ENCODE results near the gene PLCG2.

PLCG2 gene

DNA sequence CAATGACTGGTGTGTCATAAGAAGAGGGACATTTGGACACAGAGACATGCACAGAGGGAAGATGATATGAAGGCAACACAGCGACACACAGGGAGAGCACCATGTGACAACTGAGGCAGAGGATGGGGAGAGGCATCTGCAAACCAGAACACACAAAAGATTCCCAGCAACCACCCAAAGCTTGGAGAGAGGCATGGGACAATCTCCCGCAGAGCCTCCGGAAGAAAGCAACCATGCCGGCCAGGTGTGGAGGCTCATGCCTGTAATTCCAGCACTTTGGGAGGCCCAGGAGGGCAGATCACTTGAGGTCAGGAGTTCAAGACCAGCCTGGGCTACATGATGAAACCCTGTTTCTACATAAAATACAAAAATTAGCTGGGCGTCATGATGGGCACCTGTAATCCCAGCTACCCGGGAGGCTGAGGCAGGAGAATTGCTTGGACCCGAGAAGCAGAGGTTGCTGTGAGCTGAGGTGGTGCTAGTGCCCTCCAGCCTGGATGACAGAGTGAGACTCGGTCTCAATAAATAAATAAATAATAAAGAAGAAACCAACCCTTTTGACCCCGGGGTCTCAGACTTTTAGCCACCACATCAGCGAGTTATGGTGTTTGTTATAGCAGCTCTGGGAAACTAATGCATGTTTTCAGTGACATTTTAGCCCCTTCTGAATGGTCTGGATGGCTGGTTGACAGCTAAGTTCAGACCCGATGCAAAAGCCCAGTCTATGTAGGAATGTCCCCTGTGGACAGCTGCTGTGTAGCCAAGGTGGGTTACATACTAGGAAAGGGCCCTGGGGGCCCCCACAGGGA, 13.8 kb upstream of the PLCG2 start:
- H3K4me2 ChIP-seq (ENCODE audit: insufficient read depth, low read length, poor library complexity, severe bottlenecking) = no peak overlapping the region
- peaks cover 0 to 2% of the 10 kb centered on the region in 2 donors for H3K4me1 ChIP-seq (ENCODE audit: control insufficient read depth in 2 of 2, insufficient read depth in 1 of 2, low read depth in 1 of 2, low read length in 2 of 2)
- no CpG with 5 or more reads among the region's 11 CpGs for WGBS, 2 donors (ENCODE audit: extremely low coverage in 2 of 2, insufficient read length in 2 of 2, insufficient replicate concordance in 1 of 2)
- no peak overlapping the region for H3K27ac ChIP-seq (replicated peaks; ENCODE audit: low read length)
- H3K27me3 ChIP-seq (ENCODE audit: control insufficient read depth in 3 of 3, insufficient read depth in 3 of 3, low read depth in 1 of 3, low read length in 3 of 3) = peaks cover 0 to 8% (median 0%) of the 10 kb centered on the region in 3 experiments
- H3K14ac ChIP-seq (ENCODE audit: low read length) = no peak overlapping the region
- peak overlapping the region; percentile 33 for H2AK5ac ChIP-seq (ENCODE audit: low read depth, low read length)
- H2BK120ac ChIP-seq (ENCODE audit: low read depth, low read length) = no peak overlapping the region
- no peak overlapping the region for H2BK5ac ChIP-seq (ENCODE audit: low read length)
- no peak overlapping the region for H3K4ac ChIP-seq (ENCODE audit: low read length)
- peak overlapping the region; percentile 11 for H3K18ac ChIP-seq (ENCODE audit: low read length)
- no peak for DNase-seq (ENCODE audit: low spot score)
- no peak overlapping the region for H2BK12ac ChIP-seq (ENCODE audit: low read length)
- no peak overlapping the region for H4K8ac ChIP-seq (ENCODE audit: low read depth, low read length)
- H2AFZ ChIP-seq (ENCODE audit: low read length) = no peak overlapping the region
- H3K23ac ChIP-seq (ENCODE audit: low read depth, low read length, poor library complexity) = peak overlapping the region; percentile 4
- no peaks in the 10 kb centered on the region for H3K9me3 ChIP-seq (replicated peaks in 1 of 2; ENCODE audit: control insufficient read depth in 2 of 2, insufficient read depth in 1 of 2, low read depth in 1 of 2, low read length in 2 of 2)
- H4K91ac ChIP-seq (ENCODE audit: low read depth, low read length, poor library complexity) = no peak overlapping the region
- no peak overlapping the region for H3K4me3 ChIP-seq (ENCODE audit: low read length in 2 of 2)
- H3K79me1 ChIP-seq (ENCODE audit: low read depth, low read length) = no peaks in the 10 kb centered on the region
- H2BK15ac ChIP-seq (ENCODE audit: low read length) = no peak overlapping the region
- no peak overlapping the region for H3K9ac ChIP-seq (ENCODE audit: low read depth, low read length, poor library complexity)
- H3K36me3 ChIP-seq (replicated peaks in 1 of 2; ENCODE audit: control insufficient read depth in 2 of 2, insufficient read depth in 2 of 2, low read length in 2 of 2) = no peaks in the 10 kb centered on the region

DNA sequence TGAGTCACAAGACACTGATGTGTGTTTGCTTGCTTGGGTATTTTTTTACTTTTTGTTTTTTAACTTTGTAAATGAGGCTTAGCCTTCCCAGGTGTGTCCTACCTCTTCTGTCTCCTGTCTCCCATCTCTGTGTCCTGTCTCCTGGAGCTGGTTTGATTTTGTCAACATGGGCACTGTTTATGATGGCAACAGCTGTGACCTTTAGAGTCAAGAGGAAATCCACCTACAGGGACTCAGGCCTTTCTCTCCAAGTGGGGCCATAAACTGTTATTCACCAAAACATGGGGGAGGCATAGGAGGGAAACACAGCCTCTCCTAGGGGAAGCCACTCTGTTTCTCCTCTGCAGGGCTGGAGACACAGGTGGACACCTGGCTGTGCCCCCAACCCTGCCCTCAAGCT, 13.1 kb upstream of the PLCG2 start:
- no peak overlapping the region for H2AFZ ChIP-seq (ENCODE audit: low read length)
- no peaks in the 10 kb centered on the region for H3K9me3 ChIP-seq (replicated peaks in 1 of 2; ENCODE audit: control insufficient read depth in 2 of 2, insufficient read depth in 1 of 2, low read depth in 1 of 2, low read length in 2 of 2)
- no peak overlapping the region for H3K18ac ChIP-seq (ENCODE audit: low read length)
- DNase-seq (ENCODE audit: low spot score) = no peak
- H3K4me2 ChIP-seq (ENCODE audit: insufficient read depth, low read length, poor library complexity, severe bottlenecking) = no peak overlapping the region
- H4K8ac ChIP-seq (ENCODE audit: low read depth, low read length) = no peak overlapping the region
- H2BK120ac ChIP-seq (ENCODE audit: low read depth, low read length) = no peak overlapping the region
- no peak overlapping the region for H3K9ac ChIP-seq (ENCODE audit: low read depth, low read length, poor library complexity)
- H4K91ac ChIP-seq (ENCODE audit: low read depth, low read length, poor library complexity) = no peak overlapping the region
- no peak overlapping the region for H2BK5ac ChIP-seq (ENCODE audit: low read length)
- H3K23ac ChIP-seq (ENCODE audit: low read depth, low read length, poor library complexity) = no peak overlapping the region
- H3K4me3 ChIP-seq (ENCODE audit: low read length in 2 of 2) = no peak overlapping the region
- H3K27me3 ChIP-seq (ENCODE audit: control insufficient read depth in 3 of 3, insufficient read depth in 3 of 3, low read depth in 1 of 3, low read length in 3 of 3) = peaks cover 0 to 8% (median 0%) of the 10 kb centered on the region in 3 experiments
- H3K4ac ChIP-seq (ENCODE audit: low read length) = no peak overlapping the region
- no peak overlapping the region for H3K14ac ChIP-seq (ENCODE audit: low read length)
- no peak overlapping the region for H2BK15ac ChIP-seq (ENCODE audit: low read length)
- H3K27ac ChIP-seq (replicated peaks; ENCODE audit: low read length) = no peak overlapping the region
- H2AK5ac ChIP-seq (ENCODE audit: low read depth, low read length) = no peak overlapping the region
- H3K79me1 ChIP-seq (ENCODE audit: low read depth, low read length) = no peaks in the 10 kb centered on the region
- H2BK12ac ChIP-seq (ENCODE audit: low read length) = no peak overlapping the region
- no peaks in the 10 kb centered on the region for H3K36me3 ChIP-seq (replicated peaks in 1 of 2; ENCODE audit: control insufficient read depth in 2 of 2, insufficient read depth in 2 of 2, low read length in 2 of 2)
- peaks cover 0 to 2% of the 10 kb centered on the region in 2 donors for H3K4me1 ChIP-seq (ENCODE audit: control insufficient read depth in 2 of 2, insufficient read depth in 1 of 2, low read depth in 1 of 2, low read length in 2 of 2)

DNA sequence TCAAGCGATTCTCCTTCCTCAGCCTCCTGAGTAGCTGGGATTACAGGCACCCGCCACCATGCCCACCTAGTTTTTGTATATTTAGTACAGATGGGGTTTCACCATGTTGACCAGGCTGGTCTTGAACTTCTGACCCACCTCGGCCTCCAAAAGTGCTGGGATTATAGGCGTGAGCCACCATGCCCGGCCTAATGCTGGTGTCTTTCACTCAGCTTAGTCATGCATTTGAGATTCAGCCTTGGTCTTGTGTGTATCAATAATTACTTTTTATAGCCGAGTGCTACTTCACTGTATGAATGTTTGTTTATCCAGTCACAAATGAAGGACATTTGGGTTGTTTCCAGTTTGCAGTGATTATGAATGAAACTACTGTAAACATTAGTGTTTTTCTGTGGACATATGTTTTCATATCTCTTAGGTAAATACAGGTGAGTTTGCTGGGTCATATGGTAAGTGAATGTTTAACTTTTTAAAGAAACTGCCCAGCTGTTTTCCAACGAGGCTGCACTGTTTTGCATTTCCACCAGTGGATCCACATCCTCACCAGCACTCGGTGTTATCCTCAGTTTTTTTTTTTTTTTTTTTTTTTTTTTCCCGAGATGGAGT, 11.0 kb upstream of the PLCG2 start:
- no peak for DNase-seq (ENCODE audit: low spot score)
- Histone ChIP-seq H3K18ac (ENCODE audit: low read length) (no peak overlapping the region), H3K27me3 (ENCODE audit: control insufficient read depth in 3 of 3, insufficient read depth in 3 of 3, low read depth in 1 of 3, low read length in 3 of 3) (peaks cover 0 to 8% (median 0%) of the 10 kb centered on the region in 3 experiments), H2BK120ac (ENCODE audit: low read depth, low read length) (no peak overlapping the region), H3K4me1 (ENCODE audit: control insufficient read depth in 2 of 2, insufficient read depth in 1 of 2, low read depth in 1 of 2, low read length in 2 of 2) (peaks cover 0 to 2% of the 10 kb centered on the region in 2 donors), H3K4me2 (ENCODE audit: insufficient read depth, low read length, poor library complexity, severe bottlenecking) (no peak overlapping the region), H3K9ac (ENCODE audit: low read depth, low read length, poor library complexity) (no peak overlapping the region), H2AFZ (ENCODE audit: low read length) (no peak overlapping the region), H2BK12ac (ENCODE audit: low read length) (no peak overlapping the region), H2AK5ac (ENCODE audit: low read depth, low read length) (no peak overlapping the region), H3K23ac (ENCODE audit: low read depth, low read length, poor library complexity) (no peak overlapping the region), H2BK15ac (ENCODE audit: low read length) (no peak overlapping the region), H3K36me3 (replicated peaks in 1 of 2; ENCODE audit: control insufficient read depth in 2 of 2, insufficient read depth in 2 of 2, low read length in 2 of 2) (no peaks in the 10 kb centered on the region), H3K27ac (replicated peaks; ENCODE audit: low read length) (no peak overlapping the region), H2BK5ac (ENCODE audit: low read length) (no peak overlapping the region), H3K79me1 (ENCODE audit: low read depth, low read length) (no peaks in the 10 kb centered on the region), H3K4me3 (ENCODE audit: low read length in 2 of 2) (no peak overlapping the region), H3K9me3 (replicated peaks in 1 of 2; ENCODE audit: control insufficient read depth in 2 of 2, insufficient read depth in 1 of 2, low read depth in 1 of 2, low read length in 2 of 2) (peaks cover 0 to 2% of the 10 kb centered on the region in 2 donors), H3K14ac (ENCODE audit: low read length) (no peak overlapping the region), H4K91ac (ENCODE audit: low read depth, low read length, poor library complexity) (no peak overlapping the region), H4K8ac (ENCODE audit: low read depth, low read length) (no peak overlapping the region), H3K4ac (ENCODE audit: low read length) (no peak overlapping the region)
- WGBS, 2 donors (ENCODE audit: extremely low coverage in 2 of 2, insufficient read length in 2 of 2, insufficient replicate concordance in 1 of 2) = no CpG with 5 or more reads among the region's 9 CpGs

DNA sequence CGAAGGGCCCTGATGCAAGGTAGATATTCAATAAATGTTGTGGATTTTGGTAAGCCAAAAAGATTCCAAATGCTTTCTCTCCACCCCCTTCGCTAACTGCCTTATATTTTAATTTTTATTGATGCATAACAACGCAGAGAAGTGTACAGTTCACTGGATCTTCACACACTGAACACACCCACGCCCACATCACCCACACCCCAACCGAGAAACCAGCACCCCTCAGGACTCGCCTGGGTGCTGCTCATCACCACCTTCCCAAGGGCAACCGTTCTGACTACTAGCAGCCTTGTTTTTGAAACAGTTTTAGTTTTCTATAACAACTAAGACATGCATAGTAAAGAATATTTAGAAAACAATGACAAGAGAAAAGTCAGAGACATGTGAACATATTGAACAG, 9.1 kb upstream of the PLCG2 start:
- no peak overlapping the region for H3K27ac ChIP-seq (replicated peaks; ENCODE audit: low read length)
- H3K4me1 ChIP-seq (ENCODE audit: control insufficient read depth in 2 of 2, insufficient read depth in 1 of 2, low read depth in 1 of 2, low read length in 2 of 2) = peaks cover 0 to 2% of the 10 kb centered on the region in 2 donors
- peaks cover 0 to 11% (median 0%) of the 10 kb centered on the region in 3 experiments for H3K27me3 ChIP-seq (ENCODE audit: control insufficient read depth in 3 of 3, insufficient read depth in 3 of 3, low read depth in 1 of 3, low read length in 3 of 3)
- no peak overlapping the region for H3K4me3 ChIP-seq (ENCODE audit: low read length in 2 of 2)
- no peak overlapping the region for H4K91ac ChIP-seq (ENCODE audit: low read depth, low read length, poor library complexity)
- DNase-seq (ENCODE audit: low spot score) = no peak
- H3K79me1 ChIP-seq (ENCODE audit: low read depth, low read length) = no peaks in the 10 kb centered on the region
- no peak overlapping the region for H2AFZ ChIP-seq (ENCODE audit: low read length)
- peaks cover 0 to 2% of the 10 kb centered on the region in 2 donors for H3K9me3 ChIP-seq (replicated peaks in 1 of 2; ENCODE audit: control insufficient read depth in 2 of 2, insufficient read depth in 1 of 2, low read depth in 1 of 2, low read length in 2 of 2)
- H3K9ac ChIP-seq (ENCODE audit: low read depth, low read length, poor library complexity) = no peak overlapping the region
- WGBS, 2 donors (ENCODE audit: extremely low coverage in 2 of 2, insufficient read length in 2 of 2, insufficient replicate concordance in 1 of 2) = no CpG with 5 or more reads among the region's 7 CpGs
- H3K14ac ChIP-seq (ENCODE audit: low read length) = no peak overlapping the region
- H3K18ac ChIP-seq (ENCODE audit: low read length) = no peak overlapping the region
- H2BK12ac ChIP-seq (ENCODE audit: low read length) = no peak overlapping the region
- H2AK5ac ChIP-seq (ENCODE audit: low read depth, low read length) = no peak overlapping the region
- no peak overlapping the region for H2BK15ac ChIP-seq (ENCODE audit: low read length)
- H3K4me2 ChIP-seq (ENCODE audit: insufficient read depth, low read length, poor library complexity, severe bottlenecking) = no peak overlapping the region
- H3K4ac ChIP-seq (ENCODE audit: low read length) = no peak overlapping the region
- H2BK5ac ChIP-seq (ENCODE audit: low read length) = no peak overlapping the region
- no peak overlapping the region for H2BK120ac ChIP-seq (ENCODE audit: low read depth, low read length)
- no peak overlapping the region for H4K8ac ChIP-seq (ENCODE audit: low read depth, low read length)
- H3K23ac ChIP-seq (ENCODE audit: low read depth, low read length, poor library complexity) = no peak overlapping the region
- H3K36me3 ChIP-seq (replicated peaks in 1 of 2; ENCODE audit: control insufficient read depth in 2 of 2, insufficient read depth in 2 of 2, low read length in 2 of 2) = no peaks in the 10 kb centered on the region

Data from neuronal stem cell (in vitro differentiated cells).